Measurements from ENCODE around the gene NCL.
"Not testable (repeated sequence)": the region's sequence is repeated elsewhere in the genome, so short reads cannot be mapped to it uniquely, and the experiment has no call there.

Gene NCL

DNA sequence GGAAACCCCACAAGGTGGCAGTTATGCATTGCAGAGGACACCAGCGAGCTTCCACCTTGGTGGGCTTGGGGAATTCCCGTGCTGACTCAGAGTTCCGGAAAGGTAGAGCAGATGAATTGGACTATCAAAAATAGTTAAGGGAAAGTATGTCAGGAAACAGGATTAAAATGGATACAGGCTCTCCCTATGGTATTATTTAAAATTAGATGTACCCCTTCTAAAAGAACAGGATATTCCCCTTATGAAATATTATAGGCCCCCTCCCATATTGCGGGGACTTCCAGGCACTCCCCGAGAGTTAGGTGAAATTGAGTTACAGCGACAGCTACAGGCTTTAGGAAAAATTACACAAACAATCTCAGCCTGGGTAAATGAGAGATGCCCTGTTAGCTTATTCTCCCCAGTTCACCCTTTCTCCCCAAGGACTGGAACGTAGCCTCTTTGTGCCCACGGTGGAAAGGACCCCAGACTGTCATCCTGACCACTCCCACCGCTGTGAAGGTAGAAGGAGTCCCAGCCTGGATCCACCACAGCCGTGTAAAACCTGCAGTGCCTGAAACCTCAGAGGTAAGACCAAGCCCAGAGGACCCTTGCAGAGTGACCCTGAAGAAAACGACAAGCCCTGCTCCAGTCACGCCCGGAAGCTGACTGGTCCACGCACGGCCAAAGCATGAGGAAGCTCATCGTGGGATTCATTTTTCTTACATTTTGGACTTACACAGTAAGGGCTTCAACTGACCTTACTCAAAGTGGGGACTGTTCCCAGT, 58.5 kb downstream of the NCL start:
- not testable (repeated sequence) for DNase-seq (ENCODE audit: low spot score)

DNA sequence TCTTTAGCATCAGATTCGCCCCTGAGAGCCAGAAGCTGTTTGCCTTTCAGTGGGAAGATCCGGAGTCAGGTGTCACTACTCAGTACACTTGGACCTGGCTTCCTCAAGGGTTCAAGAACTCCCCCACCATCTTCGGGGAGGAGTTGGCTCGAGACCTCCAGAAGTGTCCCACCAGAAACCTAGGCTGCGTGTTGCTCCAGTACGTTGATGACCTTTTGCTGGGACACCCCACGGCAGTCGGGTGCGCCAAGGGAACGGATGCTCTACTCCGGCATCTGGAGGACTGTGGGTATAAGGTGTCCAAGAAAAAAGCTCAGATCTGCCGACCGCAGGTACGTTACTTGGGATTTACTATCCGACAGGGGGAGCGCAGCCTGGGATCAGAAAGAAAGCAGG, 60.1 kb downstream of the NCL start:
- not testable (repeated sequence) for DNase-seq (ENCODE audit: low spot score)

Data from HuH-7.5 (cell line).